CD14-positive monocyte (primary cell): ENCODE measurements around the gene ACBD6. TPM values are rescaled to one million over a fixed set of nuclear protein-coding genes. Genes with fewer than 3 reads are reported as not detected.

Experiments used
- DNase-seq, 3 donors: peaks; one replicate each; pipeline ENCODE4 v3.0.0-alpha.2; 2011 to 2022
- H2AFZ ChIP-seq: 2 replicates; pipeline ENCODE4 v1.6.0; 2012; ENCODE audit warnings: mild to moderate bottlenecking, low read depth, low read length, inconsistent platforms; ENCODE audit not compliant: insufficient read depth, poor library complexity, severe bottlenecking
- H3K27ac ChIP-seq, 2 donors: 1 replicate in 1 of 2; 2 replicates in 1 of 2; pipeline ENCODE4 v1.5.1; 2012 to 2013; ENCODE audit warnings: low read length in 2 of 2, control low read depth in 1 of 2, inconsistent platforms in 1 of 2, low read depth in 1 of 2, mild to moderate bottlenecking in 1 of 2
- H3K27me3 ChIP-seq, 2 donors: one replicate each; pipeline versions ENCODE4 v1.6.0 to v1.6.1; 2011 to 2013; ENCODE audit warnings: low read length in 2 of 2; ENCODE audit not compliant: control insufficient read depth in 2 of 2, insufficient read depth in 2 of 2
- H3K36me3 ChIP-seq, 2 donors: replicated peaks in 1 of 2; 1 replicate in 1 of 2; 2 replicates in 1 of 2; pipeline versions ENCODE4 v1.5.1 to v1.6.1; 2012 to 2013; ENCODE audit warnings: low read length in 2 of 2, control low read depth in 1 of 2, inconsistent platforms in 1 of 2, mild to moderate bottlenecking in 1 of 2; ENCODE audit not compliant: insufficient read depth in 2 of 2, control insufficient read depth in 1 of 2
- H3K4me1 ChIP-seq, 2 donors: 1 replicate in 1 of 2; 2 replicates in 1 of 2; pipeline versions ENCODE4 v1.5.1 to v1.6.1; 2012 to 2013; ENCODE audit warnings: low read length in 2 of 2, control low read depth in 1 of 2, inconsistent platforms in 1 of 2, mild to moderate bottlenecking in 1 of 2, moderate library complexity in 1 of 2; ENCODE audit not compliant: insufficient read depth in 2 of 2, control insufficient read depth in 1 of 2
- H3K4me2 ChIP-seq: replicated peaks from 2 replicates; pipeline ENCODE3; 2012; ENCODE audit warnings: low read length, moderate library complexity, mild to moderate bottlenecking; ENCODE audit not compliant: poor library complexity, severe bottlenecking; ENCODE audit errors: extremely low read depth
- H3K4me3 ChIP-seq, 3 experiments: fragments of 200-600 bp in 1 of 3; sonication (generic) in 1 of 3; replicated peaks in 1 of 3; 1 replicate in 2 of 3; 2 replicates in 1 of 3; pipeline ENCODE4 v1.5.1; 2011 to 2013; ENCODE audit warnings: low read length in 3 of 3, mild to moderate bottlenecking in 3 of 3, control low read depth in 2 of 3, low read depth in 2 of 3, inconsistent platforms in 1 of 3, moderate library complexity in 1 of 3
- H3K79me2 ChIP-seq: 2 replicates; pipeline ENCODE4 v1.6.0; 2012; ENCODE audit warnings: mild to moderate bottlenecking, control low read depth, inconsistent platforms, low read length, moderate library complexity; ENCODE audit not compliant: insufficient read depth
- H3K9ac ChIP-seq: 2 replicates; pipeline ENCODE4 v1.6.0; 2017; ENCODE audit warnings: low read length, mild to moderate bottlenecking; ENCODE audit not compliant: insufficient read depth, poor library complexity, severe bottlenecking
- H3K9me3 ChIP-seq, 2 donors: replicated peaks in 1 of 2; 1 replicate in 1 of 2; 2 replicates in 1 of 2; pipeline versions ENCODE4 v1.5.1 to v1.6.1; 2012 to 2013; ENCODE audit warnings: low read length in 2 of 2, control low read depth in 1 of 2; ENCODE audit not compliant: control insufficient read depth in 1 of 2, insufficient read depth in 1 of 2
- H4K20me1 ChIP-seq: 2 replicates; pipeline ENCODE4 v1.6.0; 2012; ENCODE audit warnings: mild to moderate bottlenecking, low read length, control low read depth, moderate library complexity; ENCODE audit not compliant: insufficient read depth
- H3K27ac Mint-ChIP-seq, 7 donors: one replicate each; pipeline ENCODE4 v1.8.0; 2020; ENCODE audit warnings: mild to moderate bottlenecking in 7 of 7, mixed read lengths in 7 of 7, moderate library complexity in 6 of 7, inconsistent platforms in 2 of 7
- H3K27me3 Mint-ChIP-seq, 3 donors: one replicate each; pipeline ENCODE4 v1.8.0; 2021 to 2022; ENCODE audit warnings: low read depth in 3 of 3, mild to moderate bottlenecking in 3 of 3, mixed read lengths in 3 of 3, moderate library complexity in 3 of 3, inconsistent platforms in 1 of 3
- H3K36me3 Mint-ChIP-seq, 2 donors: one replicate each; pipeline ENCODE4 v1.8.0; 2020; ENCODE audit warnings: mixed read lengths in 2 of 2, inconsistent platforms in 1 of 2, mild to moderate bottlenecking in 1 of 2
- H3K4me1 Mint-ChIP-seq: one replicate; pipeline ENCODE4 v1.8.0; 2020; ENCODE audit warnings: mild to moderate bottlenecking, mixed read lengths
- H3K4me3 Mint-ChIP-seq, 2 donors: one replicate each; pipeline ENCODE4 v1.8.0; 2020; ENCODE audit warnings: mild to moderate bottlenecking in 2 of 2, mixed read lengths in 2 of 2, moderate library complexity in 1 of 2
- H3K9me3 Mint-ChIP-seq, 7 donors: one replicate each; pipeline ENCODE4 v1.8.0; 2020 to 2022; ENCODE audit warnings: mixed read lengths in 7 of 7, mild to moderate bottlenecking in 6 of 7, moderate library complexity in 6 of 7, inconsistent platforms in 2 of 7
- WGBS: methylation state at CpG from one replicate; pipeline ENCODE4 v1.1.5; 2013; ENCODE audit warnings: missing lambda C conversion rate; ENCODE audit not compliant: insufficient coverage; 5-methylcytosine and 5-hydroxymethylcytosine counted together
- intact Hi-C, 2 donors: fragments of 100-400 bp; cut with micrococcal nuclease; formaldehyde crosslinking; loops; one replicate each; pipeline versions ENCODE4 v1.15.0 to v1.15.1; 2023
- polyA plus RNA-seq, 3 donors: library from polyadenylated mRNA; depleted of rRNA in 1 of 3; unstranded in 2 of 3; stranded (reverse) in 1 of 3; fragments of 300-500 nt in 2 of 3; fragments of >200 nt in 1 of 3; fragmentation: Illumina TruSeq in 2 of 3; gene quantifications; 1 replicate in 2 of 3; 2 replicates in 1 of 3; pipeline ENCODE4 v1.2.3, GENCODE V29; 2012 to 2021
- TF ChIP-seq, protein P1 (sequence below): fragments of 200-600 bp; IDR thresholded peaks from one replicate; pipeline ENCODE4 v1.8.0; 2022; ENCODE audit warnings: antibody characterized with exemption, mild to moderate bottlenecking

The ACBD6 gene
- polyA plus RNA-seq, 3 donors, result 19.3 to 35.3 (median 19.7) TPM

DNA sequence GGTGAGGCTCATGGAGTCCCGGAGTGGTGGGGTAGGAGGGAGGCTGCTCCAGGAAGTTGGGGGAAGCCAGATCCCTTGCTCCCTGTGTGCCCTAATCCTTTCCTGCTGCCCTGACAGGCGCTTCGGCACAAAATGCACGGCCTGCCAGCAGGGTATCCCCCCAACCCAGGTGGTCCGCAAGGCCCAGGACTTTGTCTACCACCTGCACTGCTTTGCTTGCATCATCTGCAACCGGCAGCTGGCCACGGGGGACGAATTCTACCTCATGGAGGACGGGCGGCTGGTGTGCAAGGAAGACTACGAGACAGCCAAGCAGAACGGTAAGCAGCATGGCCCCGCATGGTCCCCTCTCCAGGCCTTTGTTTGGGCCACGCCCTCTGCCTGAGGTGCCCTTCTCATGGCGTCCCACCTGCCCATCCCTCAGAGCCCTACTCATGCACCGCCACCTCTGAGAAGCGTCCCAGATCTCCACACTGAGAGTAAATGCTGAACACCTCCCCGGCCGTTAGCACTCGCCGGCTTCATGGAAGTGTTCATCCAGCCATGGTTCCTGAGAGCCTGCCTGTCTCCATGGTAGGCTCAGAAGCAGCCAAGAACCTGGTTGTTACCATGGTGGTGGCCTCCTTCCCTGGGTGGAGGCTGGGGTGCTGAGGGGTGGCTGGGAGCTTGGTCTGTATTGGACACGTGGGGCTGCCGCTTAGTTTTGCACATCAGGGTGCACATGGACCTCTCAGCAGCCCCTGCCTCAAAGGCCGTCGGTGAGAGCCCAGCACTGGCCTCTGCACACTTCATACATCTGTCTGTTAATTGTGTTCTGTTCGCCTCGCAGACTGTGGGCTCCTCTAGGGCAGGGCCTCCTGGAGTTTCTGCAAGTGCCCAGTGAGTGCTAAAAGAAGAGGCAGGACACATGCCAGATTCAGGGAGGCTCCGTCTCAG is 235.8 kb downstream of the ACBD6 start:
- no peaks in the 10 kb centered on the region for H4K20me1 ChIP-seq
- H3K4me3 Mint-ChIP-seq, result no peak overlapping the region
- H3K4me1 Mint-ChIP-seq, result peaks cover 36% of the 10 kb centered on the region
- H3K36me3 Mint-ChIP-seq, result peaks cover 5 to 10% of the 10 kb centered on the region in 2 donors
- intact Hi-C loops, result no loop called here
- H3K27ac ChIP-seq, result no peak overlapping the region
- TF ChIP-seq, protein P1, sequence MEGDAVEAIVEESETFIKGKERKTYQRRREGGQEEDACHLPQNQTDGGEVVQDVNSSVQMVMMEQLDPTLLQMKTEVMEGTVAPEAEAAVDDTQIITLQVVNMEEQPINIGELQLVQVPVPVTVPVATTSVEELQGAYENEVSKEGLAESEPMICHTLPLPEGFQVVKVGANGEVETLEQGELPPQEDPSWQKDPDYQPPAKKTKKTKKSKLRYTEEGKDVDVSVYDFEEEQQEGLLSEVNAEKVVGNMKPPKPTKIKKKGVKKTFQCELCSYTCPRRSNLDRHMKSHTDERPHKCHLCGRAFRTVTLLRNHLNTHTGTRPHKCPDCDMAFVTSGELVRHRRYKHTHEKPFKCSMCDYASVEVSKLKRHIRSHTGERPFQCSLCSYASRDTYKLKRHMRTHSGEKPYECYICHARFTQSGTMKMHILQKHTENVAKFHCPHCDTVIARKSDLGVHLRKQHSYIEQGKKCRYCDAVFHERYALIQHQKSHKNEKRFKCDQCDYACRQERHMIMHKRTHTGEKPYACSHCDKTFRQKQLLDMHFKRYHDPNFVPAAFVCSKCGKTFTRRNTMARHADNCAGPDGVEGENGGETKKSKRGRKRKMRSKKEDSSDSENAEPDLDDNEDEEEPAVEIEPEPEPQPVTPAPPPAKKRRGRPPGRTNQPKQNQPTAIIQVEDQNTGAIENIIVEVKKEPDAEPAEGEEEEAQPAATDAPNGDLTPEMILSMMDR, result no peak
- no peak overlapping the region for H2AFZ ChIP-seq
- H3K9me3 Mint-ChIP-seq, result peaks cover 0 to 2% (median 0%) of the 10 kb centered on the region in 7 donors
- no peaks in the 10 kb centered on the region for H3K79me2 ChIP-seq
- WGBS, result 95% methylated on average over 22 of the region's 28 CpGs
- peak overlapping the region in 1 of 7 donors; percentile 41 for H3K27ac Mint-ChIP-seq
- no peak overlapping the region for H3K4me3 ChIP-seq
- no peaks in the 10 kb centered on the region for H3K36me3 ChIP-seq
- H3K27me3 Mint-ChIP-seq, result peaks cover 12 to 27% (median 25%) of the 10 kb centered on the region in 3 donors
- H3K4me1 ChIP-seq, result peaks cover 26 to 33% of the 10 kb centered on the region in 2 donors
- peaks cover 0 to 2% of the 10 kb centered on the region in 2 donors for H3K27me3 ChIP-seq
- no peak overlapping the region for H3K9ac ChIP-seq
- DNase-seq, result no peak
- no peak overlapping the region for H3K4me2 ChIP-seq
- no peaks in the 10 kb centered on the region for H3K9me3 ChIP-seq

DNA sequence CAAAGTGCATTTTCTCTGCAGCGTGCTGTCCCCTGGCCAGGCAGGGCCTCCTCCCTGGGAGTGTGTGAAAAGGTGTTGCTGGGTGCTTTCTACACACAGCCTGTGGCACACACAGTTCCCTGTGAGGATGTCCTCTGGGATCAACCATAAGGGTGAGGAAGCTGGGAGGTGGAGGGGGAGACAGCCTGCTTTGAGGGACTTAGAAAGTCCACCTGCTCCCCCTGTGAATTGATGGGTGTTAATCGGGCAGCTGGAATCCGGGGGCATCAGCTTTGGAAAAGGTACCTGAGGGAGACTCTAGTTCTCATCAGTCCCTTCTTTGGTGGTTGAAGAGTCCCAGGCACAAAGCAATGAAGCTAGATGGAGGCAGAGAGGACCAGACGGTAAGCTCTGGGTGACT is 236.5 kb downstream of the ACBD6 start:
- peaks cover 25 to 32% of the 10 kb centered on the region in 2 donors for H3K4me1 ChIP-seq
- no peak overlapping the region for H3K4me3 Mint-ChIP-seq
- no peak overlapping the region for H3K9ac ChIP-seq
- no peaks in the 10 kb centered on the region for H3K79me2 ChIP-seq
- H3K27me3 ChIP-seq, result peaks cover 0 to 2% of the 10 kb centered on the region in 2 donors
- intact Hi-C loops, result no loop called here
- H3K36me3 ChIP-seq, result no peaks in the 10 kb centered on the region
- no peaks in the 10 kb centered on the region for H4K20me1 ChIP-seq
- H3K36me3 Mint-ChIP-seq, result peaks cover 3 to 6% of the 10 kb centered on the region in 2 donors
- 100% methylated on average over 3 of the region's 4 CpGs for WGBS
- peaks cover 32% of the 10 kb centered on the region for H3K4me1 Mint-ChIP-seq
- no peak overlapping the region for H3K4me3 ChIP-seq
- peaks cover 0 to 2% (median 0%) of the 10 kb centered on the region in 7 donors for H3K9me3 Mint-ChIP-seq
- TF ChIP-seq, protein P1, result no peak
- H3K27me3 Mint-ChIP-seq, result peaks cover 13 to 31% (median 27%) of the 10 kb centered on the region in 3 donors
- no peak overlapping the region for H3K27ac ChIP-seq
- no peak overlapping the region for H3K4me2 ChIP-seq
- DNase-seq, result no peak
- H2AFZ ChIP-seq, result no peak overlapping the region
- H3K9me3 ChIP-seq, result no peaks in the 10 kb centered on the region
- no peak overlapping the region for H3K27ac Mint-ChIP-seq
